A549 treated with AZD2906 at 1 μM for 4 hours (cell line): Measurements from ENCODE around the gene HSF5. TPM values are rescaled to one million over a fixed set of nuclear protein-coding genes. Genes with fewer than 3 reads are reported as not detected.

ENCODE experiments used
- total RNA-seq: library from RNA; stranded (reverse); fragments of 200-300 nt; extraction: Qiagen RNA extraction; gene quantifications from 5 replicates; pipeline ENCODE4 v1.2.3, GENCODE V29; 2022

The HSF5 gene, protein sequence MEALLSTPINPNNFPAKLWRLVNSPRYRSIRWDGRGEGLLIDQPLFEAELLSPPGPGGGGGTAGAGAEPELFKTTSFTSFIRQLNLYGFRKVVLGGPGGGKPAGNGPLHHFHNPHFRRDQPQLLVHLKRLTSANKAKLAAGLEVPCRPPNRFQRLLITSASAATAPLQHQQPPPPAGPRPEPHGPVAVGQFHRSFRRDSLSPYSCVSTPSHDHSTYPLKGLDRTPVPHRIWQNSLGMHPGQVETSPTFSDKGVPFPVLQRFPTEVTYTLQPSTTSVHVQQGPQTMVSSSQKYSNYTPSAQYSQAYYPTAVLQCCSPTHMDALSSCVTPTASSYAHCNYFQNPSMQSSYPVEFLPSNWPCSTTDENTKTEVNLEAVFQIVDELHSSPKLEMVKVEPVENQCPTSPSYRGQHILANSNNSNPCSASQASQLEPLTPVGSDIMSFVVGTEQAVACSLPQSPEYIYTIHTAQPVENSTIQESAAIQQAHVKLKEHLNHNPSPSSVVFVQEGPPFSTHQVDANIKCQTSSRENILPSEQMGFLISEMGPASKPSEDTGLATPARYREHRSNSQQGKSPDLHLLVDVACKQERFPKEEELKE
- total RNA-seq: not detected in 5 replicates

DNA sequence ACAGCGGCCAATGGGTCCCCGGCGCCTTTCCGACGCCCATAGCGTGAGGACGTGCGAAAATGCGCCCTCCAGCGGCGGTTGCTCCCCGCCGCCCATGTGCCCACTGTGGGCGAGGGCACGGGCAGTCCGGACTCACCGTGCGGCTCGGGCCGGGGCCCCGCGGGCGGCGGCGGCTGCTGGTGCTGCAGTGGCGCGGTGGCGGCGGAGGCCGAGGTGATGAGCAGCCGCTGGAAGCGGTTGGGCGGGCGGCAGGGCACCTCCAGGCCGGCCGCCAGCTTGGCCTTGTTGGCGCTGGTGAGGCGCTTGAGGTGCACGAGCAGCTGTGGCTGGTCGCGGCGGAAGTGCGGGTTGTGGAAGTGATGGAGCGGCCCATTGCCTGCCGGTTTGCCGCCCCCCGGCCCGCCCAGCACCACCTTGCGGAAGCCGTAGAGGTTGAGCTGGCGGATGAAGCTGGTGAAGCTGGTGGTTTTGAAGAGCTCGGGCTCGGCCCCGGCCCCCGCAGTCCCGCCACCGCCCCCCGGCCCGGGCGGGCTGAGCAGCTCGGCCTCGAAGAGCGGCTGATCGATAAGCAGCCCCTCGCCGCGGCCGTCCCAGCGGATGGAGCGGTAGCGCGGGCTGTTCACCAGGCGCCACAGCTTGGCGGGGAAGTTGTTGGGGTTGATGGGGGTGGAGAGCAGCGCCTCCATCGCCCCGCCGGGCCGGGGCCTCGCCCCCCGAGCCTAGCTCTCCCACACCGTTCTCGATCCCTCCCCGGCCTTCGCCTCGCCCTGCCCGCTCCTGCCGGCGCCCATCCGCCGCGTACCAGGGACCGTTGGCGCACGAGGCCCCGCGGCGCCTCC lies at the start of gene HSF5:
Gene HSF5 (minus strand): TSS at position 820 of the 839 bp plus-strand sequence. CDS start 134 bp downstream, at position 686.

DNA sequence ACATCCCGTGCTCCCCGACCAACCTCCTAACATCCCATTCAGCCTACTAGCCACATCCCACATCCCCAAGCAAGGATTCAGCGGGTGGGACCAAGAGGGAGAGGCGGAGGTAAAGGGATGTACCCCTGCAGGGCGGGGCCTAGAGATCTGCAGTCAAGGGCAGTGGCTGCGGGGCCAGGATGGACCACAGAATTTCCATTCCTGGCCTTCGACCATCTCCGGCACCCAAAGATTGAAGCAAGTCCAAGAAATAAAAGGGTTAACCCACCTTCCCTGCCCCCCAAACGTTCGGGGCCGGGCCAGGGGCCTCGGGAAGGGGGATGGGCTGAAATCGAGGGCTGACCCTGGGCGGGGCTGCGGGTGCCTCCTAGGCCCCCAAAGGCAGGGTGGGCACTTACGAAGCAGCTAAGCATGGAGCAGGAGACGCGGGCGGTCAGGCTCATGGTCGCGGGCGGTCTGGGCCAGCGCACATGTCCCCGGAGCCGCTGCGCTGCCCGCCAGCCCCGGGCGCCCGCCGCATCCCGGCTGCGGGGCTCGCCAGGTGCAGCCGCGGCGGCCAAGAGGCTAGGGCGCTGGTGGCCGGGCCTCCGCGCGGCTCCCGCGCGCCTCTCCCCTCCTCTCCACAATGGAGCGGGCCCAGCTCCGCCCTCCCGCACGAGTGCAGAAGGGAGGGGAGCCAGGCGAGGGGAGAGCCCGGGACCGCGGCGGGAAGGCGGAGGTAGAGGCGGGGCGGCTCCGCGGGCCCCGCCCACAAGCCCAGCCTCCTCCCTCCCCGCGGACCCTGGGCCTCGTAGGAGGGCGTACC lies 26.0 kb upstream of the HSF5 start, which contains the start of gene MTMR4:
Gene MTMR4 (minus strand): TSS at position 674 of the 805 bp plus-strand sequence. CDS start 231 bp downstream, at position 443.

DNA sequence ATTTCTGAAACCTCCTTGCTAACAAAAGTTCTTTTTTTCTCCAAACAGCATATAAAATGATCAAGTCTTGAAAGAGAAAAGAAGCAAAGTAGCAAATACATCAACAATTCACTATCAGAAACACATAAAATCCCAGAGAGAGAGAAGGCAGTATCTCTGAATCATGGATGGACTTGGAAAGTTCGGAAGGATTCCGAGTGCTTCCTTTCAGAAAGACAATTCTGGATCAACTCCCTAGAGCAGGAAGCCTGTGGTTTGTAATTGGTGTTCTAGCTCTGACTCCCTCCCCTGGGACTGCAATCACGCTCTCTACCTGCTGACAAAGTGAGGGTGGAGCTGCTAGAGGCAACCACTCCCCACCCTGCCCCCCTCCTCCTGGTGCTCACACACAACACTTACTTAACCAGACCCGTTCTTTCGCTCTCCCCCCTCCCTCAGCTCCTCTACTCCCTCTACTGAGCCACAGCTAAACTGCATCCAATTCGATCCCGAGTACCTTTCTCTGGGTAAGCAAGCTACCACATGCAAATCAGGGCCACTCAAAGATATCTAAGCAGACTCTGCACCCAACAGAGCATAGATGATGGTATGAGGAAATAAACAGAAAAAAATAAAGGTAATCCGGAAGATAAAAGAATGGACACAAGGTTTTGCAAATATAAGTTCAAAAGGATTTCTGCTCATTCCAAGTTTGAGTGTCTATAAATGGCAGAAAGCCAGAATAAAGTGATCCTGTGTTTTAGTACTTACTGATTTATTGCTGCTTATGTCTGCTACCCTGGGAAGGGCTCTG lies 70.7 kb downstream of the HSF5 start, which contains the start of gene RNF43:
Gene RNF43 (minus strand): TSS at position 235 of the 793 bp plus-strand sequence. CDS start 1,957 bp downstream, outside the sequence.

Other genes starting within 250 kb of the HSF5 start
- gene LPO, start 249.8 kb downstream of the HSF5 start, total RNA-seq: 0.06 to 0.10 TPM (median 0.08 TPM) in 4 of 5 replicates, not detected in the other
- not detected in 5 replicates for gene MPO, start 207.5 kb downstream of the HSF5 start, total RNA-seq
- gene TSPOAP1, start 159.6 kb downstream of the HSF5 start, total RNA-seq: not detected in 5 replicates
- 99.0 to 159 TPM (median 146 TPM) in 5 replicates for gene SUPT4H1, start 136.2 kb downstream of the HSF5 start, total RNA-seq
- gene RNF43, start 70.9 kb downstream of the HSF5 start, total RNA-seq: 0.26 to 0.45 TPM (median 0.34 TPM) in 5 replicates
- gene MTMR4, start 26.2 kb upstream of the HSF5 start, total RNA-seq: 8.4 to 11.0 TPM (median 9.2 TPM) in 5 replicates
- gene TEX14, start 203.6 kb upstream of the HSF5 start, total RNA-seq: 0.22 to 0.33 TPM (median 0.32 TPM) in 5 replicates
- gene RAD51C, start 204.2 kb upstream of the HSF5 start, total RNA-seq: 49.3 to 57.2 TPM (median 55.8 TPM) in 5 replicates